ENCODE results near the gene EEIG1.

EEIG1 gene

DNA sequence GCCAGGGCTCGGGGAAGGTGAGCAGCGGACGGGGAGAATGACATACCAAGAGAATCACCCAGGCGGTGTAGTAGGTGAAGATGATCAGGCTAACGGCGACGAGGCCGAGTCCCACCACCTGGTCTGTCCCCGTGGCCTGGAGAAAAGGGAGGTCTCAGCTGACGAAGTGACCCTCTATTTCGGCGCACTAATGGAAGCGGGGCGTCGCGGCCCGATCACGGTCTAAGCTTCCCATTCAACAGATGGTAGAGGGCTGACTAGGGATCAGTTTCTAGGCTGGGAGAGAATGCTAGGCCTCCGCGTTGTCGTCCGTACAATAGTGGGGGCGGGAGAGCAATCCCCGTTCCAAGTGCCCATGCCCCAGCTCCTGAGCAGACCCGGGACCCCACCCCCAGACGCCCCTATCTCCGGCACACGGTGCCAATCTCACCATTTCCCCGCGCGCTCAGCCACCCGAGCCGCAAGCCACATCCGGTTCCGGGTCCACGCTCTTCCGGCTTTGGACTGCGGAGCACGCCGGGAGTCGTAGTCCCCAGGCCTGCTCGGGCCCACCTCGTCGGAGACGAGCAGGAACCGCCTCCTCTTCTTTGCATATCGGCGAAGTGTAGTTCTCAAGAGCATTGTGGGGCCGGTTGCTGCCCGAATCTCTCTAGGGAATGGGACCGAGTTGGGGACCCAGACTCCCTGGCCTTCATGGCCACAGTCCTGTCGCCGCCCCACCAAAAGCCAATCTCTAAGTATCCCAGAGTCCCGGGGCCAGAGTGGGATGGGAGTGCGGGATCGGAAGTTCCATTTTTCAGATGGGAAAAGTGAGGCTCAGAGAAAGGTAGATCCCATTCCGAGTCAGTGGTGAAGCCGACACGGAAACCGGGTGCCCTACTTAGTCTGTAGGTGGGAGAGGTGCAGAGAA is 43.1 kb downstream of the EEIG1 start, which contains the start of gene DPM2:
Gene DPM2 (minus strand): TSS at position 467 of the 910 bp plus-strand sequence. CDS start 34 bp downstream, at position 433.
- DNase-seq = peak; percentile 87

GRCh38 chr9:127937056-127937387 is 43.8 kb downstream of the EEIG1 start:
- no peak for DNase-seq

GRCh38 chr9:127936347-127936852 is 44.4 kb downstream of the EEIG1 start:
- DNase-seq = no peak

- no peak for DNase-seq
These were observed 45.0 kb downstream of the EEIG1 start for GRCh38 chr9:127935765-127936221.

GRCh38 chr9:127934986-127935385 is 45.8 kb downstream of the EEIG1 start:
- no peak for DNase-seq

- DNase-seq = no peak
These were observed 46.5 kb downstream of the EEIG1 start for GRCh38 chr9:127934248-127934647.

DNA sequence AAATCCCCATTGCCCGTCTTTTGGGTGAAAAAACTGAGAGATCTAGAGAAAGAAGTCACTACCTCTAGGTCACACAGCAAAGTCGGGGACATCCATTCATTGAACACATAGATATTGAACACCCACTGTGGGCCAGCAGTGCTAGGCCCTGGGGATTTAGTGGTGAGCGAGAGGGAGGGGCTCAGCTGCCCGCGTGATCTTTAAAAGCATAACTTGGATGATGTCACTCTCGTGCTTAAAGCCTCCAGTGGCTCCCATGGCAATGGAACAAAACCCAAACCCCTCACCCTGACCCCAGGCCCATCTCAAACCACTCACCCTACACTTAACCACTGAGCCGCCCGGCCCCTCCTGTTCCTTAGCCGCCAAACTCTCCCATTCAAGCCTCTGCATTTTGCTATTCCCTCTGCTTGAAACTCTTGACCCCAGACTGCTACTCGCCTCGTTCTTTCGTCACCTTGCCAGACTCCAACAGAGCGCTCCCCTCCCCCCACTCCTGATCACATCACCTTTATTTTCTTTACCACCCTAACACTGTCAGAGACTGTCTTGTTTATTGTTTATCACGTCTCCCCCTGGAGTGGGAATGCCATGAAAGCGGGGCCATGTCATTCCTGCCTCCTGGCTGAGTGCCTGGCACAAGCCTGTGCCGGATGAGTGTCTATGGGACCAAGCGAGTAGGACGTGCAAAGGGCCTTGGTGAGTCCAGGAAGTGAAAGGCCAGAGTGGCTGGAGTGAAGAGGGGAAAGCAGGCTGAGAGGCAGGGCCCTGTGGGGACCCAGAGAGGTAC is 49.5 kb downstream of the EEIG1 start:
- no peak for DNase-seq
